Measurements from ENCODE around the gene FAF1.
A peak's percentile ranks its signal among the peaks of the same experiment; 100 is the strongest.
"Not testable (repeated sequence)": the region's sequence is repeated elsewhere in the genome, so short reads cannot be mapped to it uniquely, and the experiment has no call there.

Gene FAF1

GRCh38 chr1:50959913-50960844, at the start of gene FAF1:
Gene FAF1 (minus strand): TSS chr1:50960267. CDS start chr1:50959811, 456 bp downstream.
- DNase-seq = peak; percentile 98

- DNase-seq = no peak
Observed at GRCh38 chr1:51009381-51009780, 49.3 kb upstream of the FAF1 start.

DNA sequence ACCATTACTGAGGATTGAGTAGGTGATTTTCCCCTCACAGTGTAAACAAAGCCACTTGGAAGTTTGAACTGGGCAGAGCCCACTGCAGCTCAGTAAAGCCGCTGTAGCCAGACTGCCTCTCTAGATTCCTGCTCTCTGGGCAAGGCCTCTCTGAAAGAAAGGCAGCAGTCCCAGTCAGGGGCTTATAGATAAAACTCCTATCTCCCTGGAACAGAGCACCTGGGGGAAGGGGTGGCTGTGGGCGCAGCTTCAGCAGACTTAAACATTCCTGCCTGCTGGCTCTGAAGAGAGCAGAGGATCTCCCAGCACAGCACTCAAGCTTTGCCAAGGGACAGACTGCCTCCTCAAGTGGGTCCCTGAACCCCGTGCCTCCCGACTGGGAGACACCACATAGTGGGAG, 45.5 kb upstream of the FAF1 start:
- not testable (repeated sequence) for DNase-seq

- no peak for DNase-seq
Observed at GRCh38 chr1:51002516-51002915, 42.4 kb upstream of the FAF1 start.

DNA sequence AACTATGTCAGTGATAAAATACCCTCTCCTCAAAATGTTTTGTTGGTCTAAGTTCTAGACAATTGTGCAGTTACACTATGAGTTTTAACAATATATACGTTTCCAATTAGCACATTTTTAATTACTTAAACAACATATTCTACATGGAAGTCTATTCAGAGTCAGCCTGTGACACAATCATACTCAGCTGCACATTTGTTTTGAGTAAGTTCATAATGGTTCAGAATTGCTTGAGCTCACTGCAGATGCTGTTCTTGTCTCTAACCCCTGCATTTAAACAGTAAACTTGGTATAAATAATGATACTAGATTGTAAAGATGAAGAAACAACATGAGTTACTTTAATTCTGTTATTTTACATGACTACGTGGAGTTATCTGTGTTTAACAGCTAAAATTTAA, 40.6 kb upstream of the FAF1 start:
- no peak for DNase-seq

- no peak for DNase-seq
Observed at GRCh38 chr1:51000160-51000559, 40.1 kb upstream of the FAF1 start.

- DNase-seq = not testable (repeated sequence)
Observed at GRCh38 chr1:50999375-50999774, 39.3 kb upstream of the FAF1 start.

GRCh38 chr1:50996083-50996482, 36.0 kb upstream of the FAF1 start:
- DNase-seq = no peak

GRCh38 chr1:50995651-50996050, 35.6 kb upstream of the FAF1 start:
- no peak for DNase-seq

DNA sequence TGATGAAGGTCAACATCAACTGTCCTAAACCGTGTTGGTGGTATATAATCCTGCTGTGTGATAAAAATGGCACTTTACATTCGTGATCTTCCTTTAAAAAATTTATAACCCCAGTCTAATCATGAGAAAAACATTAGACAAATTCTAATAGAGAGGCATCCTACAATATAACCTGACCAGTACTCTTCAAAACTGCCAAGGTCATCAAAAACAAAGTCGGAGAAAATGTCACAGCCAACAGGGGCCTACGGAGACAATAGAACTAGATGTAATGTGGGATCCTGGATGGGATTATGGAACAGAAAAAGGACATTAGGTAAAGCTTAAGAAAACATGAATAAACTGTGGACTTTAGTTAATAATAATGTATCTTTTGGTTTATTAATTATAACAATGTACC, 34.9 kb upstream of the FAF1 start:
- no peak for DNase-seq

- DNase-seq = no peak
Observed at GRCh38 chr1:50993645-50994044, 33.6 kb upstream of the FAF1 start.

- no peak for DNase-seq
Observed at GRCh38 chr1:50992532-50993318, 32.7 kb upstream of the FAF1 start.

- DNase-seq = no peak
Observed at GRCh38 chr1:50989694-50990093, 29.6 kb upstream of the FAF1 start.

GRCh38 chr1:50986653-50987052, 26.6 kb upstream of the FAF1 start:
- no peak for DNase-seq

- no peak for DNase-seq
Observed at GRCh38 chr1:50985094-50985493, 25.0 kb upstream of the FAF1 start.

DNA sequence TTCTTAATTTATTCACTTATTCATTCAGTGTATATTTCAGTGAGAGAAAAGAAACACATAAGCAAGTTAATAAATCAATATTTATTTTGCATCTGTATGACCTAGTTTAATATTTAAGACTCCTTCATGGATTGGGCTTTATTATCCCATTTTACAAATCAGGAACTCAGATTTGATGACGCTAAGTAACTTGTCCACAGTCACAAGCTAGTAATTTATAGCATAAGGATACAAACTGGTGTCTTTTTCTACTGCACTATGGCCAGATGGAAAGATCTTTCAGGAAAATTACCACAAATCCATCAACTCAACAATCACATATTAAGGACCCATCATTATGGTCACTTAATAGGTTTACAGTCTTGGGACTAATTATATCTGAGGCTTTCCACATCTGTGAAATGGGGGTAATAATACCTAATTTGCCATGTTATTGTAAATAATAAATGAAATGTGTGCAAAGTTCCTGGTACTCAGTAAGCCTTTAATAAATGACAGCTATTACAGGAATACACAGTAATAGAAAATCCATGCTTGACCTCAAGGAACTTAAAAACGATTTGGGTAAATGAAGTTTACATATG, 23.2 kb upstream of the FAF1 start:
- DNase-seq = no peak

- no peak for DNase-seq
Observed at GRCh38 chr1:50982611-50983010, 22.5 kb upstream of the FAF1 start.

- no peak for DNase-seq
Observed at GRCh38 chr1:50981741-50982140, 21.7 kb upstream of the FAF1 start.

DNA sequence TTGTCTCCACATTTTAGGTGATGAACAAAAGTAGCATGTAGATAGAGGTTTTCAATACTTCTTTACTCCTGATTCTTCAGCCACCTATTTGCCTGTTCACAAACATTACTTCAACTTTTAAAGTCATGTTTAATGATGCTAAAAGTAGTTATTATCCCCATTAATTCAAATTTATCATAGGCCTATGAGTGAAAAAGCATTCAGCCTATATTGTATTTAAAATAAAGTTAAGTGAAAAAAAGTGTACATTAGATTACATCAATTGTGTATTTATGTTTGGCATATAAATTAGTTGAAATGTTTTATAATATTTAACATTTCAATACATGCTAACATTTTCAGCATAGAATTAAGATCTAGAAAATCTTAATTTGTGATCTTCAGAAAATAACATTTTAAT, 20.4 kb upstream of the FAF1 start:
- DNase-seq = no peak

- no peak for DNase-seq
Observed at GRCh38 chr1:50979937-50980336, 19.9 kb upstream of the FAF1 start.

DNA sequence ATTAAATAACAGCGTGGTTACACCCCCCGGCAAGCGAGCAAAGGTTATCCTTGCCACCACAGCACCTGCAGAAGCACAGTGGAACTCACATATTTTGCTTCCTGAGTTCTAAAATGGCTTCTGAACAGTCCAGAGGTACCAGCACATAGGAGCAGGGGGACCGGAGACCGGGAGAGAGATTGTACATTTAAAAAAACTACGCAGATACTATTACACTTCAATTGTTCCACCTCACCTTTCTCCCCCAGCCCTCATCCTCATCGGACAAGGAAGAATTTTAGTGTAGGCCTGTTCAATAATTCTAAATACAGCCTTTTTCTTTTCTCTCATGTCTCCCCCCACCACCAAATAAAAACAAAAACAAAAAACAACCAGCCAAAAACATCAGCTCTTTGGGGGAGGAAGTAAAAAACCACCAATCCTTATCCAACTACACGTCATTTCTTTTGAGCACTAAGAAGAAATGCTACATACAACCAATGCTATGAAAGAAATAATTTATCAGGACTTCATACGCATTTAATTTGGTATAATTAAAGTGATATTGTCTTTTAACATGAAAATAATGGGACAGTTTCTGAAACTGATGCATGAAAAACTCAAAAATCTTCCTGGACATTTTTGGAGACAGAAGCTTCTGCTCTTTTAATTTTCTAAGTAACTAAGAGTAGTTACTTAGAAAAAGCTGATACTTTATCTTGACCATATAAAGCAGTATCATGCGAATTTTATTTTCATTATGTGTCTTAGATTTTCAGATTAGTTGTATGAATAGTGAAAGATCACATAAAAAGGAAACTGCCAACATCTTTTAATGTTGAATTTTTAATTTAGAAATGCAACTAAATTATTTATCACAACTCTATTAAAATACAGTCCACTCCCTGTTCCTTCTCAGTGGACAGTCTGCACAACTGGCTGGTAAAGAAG, 19.1 kb upstream of the FAF1 start:
- DNase-seq = peak; percentile 28

- peak; percentile 20 for DNase-seq
Observed at GRCh38 chr1:50978144-50978851, 18.2 kb upstream of the FAF1 start.
